Vein endothelial cell (primary cell): ENCODE data around the gene TRIL. TPM values are rescaled to one million over a fixed set of nuclear protein-coding genes. Genes with fewer than 3 reads are reported as not detected.

ENCODE experiments used
- total RNA-seq: library from RNA; depleted of rRNA; stranded (reverse); fragments of >200 nt; gene quantifications from 2 replicates; pipeline ENCODE4 v1.2.3, GENCODE V29; 2012

Gene TRIL
- total RNA-seq = 1.8 and 4.2 TPM in 2 replicates

GRCh38 chr7:28958235-28958979 lies at the start of gene TRIL:
TSS of gene TRIL (minus strand) at chr7:28958330. CDS start at chr7:28958046, 284 bp downstream.

Other genes starting within 250 kb of the TRIL start
- gene CPVL, start 188.2 kb upstream of the TRIL start, total RNA-seq = 0.48 TPM in 1 of 2 replicates, not detected in the other
- 1.6 and 2.5 TPM in 2 replicates for gene CHN2, start 236.4 kb upstream of the TRIL start, total RNA-seq